ENCODE data around the gene HSPBP1. TPM values are rescaled to one million over a fixed set of nuclear protein-coding genes. Genes with fewer than 3 reads are reported as not detected.
"Not testable (repeated sequence)": the region's sequence is repeated elsewhere in the genome, so short reads cannot be mapped to it uniquely, and the experiment has no call there.

Gene HSPBP1
- polyA plus RNA-seq, 1 donor, result 25.6 TPM

- no peak for DNase-seq (ENCODE audit: low read depth)
Observed at GRCh38 chr19:55239004-55239403, 40.9 kb downstream of the HSPBP1 start.

GRCh38 chr19:55238030-55238429 lies 41.9 kb downstream of the HSPBP1 start:
- no peak for DNase-seq (ENCODE audit: low read depth)

- DNase-seq (ENCODE audit: low read depth), result no peak
Observed at GRCh38 chr19:55232986-55233385, 46.9 kb downstream of the HSPBP1 start.

- DNase-seq (ENCODE audit: low read depth), result no peak
Observed at GRCh38 chr19:55232286-55232602, 47.7 kb downstream of the HSPBP1 start.

- no peak for DNase-seq (ENCODE audit: low read depth)
Observed at GRCh38 chr19:55231391-55232285, 48.3 kb downstream of the HSPBP1 start.

GRCh38 chr19:55230780-55231179 lies 49.1 kb downstream of the HSPBP1 start:
- DNase-seq (ENCODE audit: low read depth), result no peak

- no peak for DNase-seq (ENCODE audit: low read depth)
Observed at GRCh38 chr19:55230329-55230728, 49.6 kb downstream of the HSPBP1 start.

GRCh38 chr19:55229789-55230182 lies 50.1 kb downstream of the HSPBP1 start:
- no peak for DNase-seq (ENCODE audit: low read depth)

- DNase-seq (ENCODE audit: low read depth), result no peak
Observed at GRCh38 chr19:55229145-55229788, 50.6 kb downstream of the HSPBP1 start.

- DNase-seq (ENCODE audit: low read depth), result no peak
Observed at GRCh38 chr19:55228403-55229031, 51.4 kb downstream of the HSPBP1 start, which contains the start of gene TMEM86B. Gene TMEM86B (minus strand): TSS chr19:55228763. CDS start chr19:55228741, 22 bp downstream.

GRCh38 chr19:55228015-55228391 lies 51.9 kb downstream of the HSPBP1 start:
- DNase-seq (ENCODE audit: low read depth), result no peak

- no peak for DNase-seq (ENCODE audit: low read depth)
Observed at GRCh38 chr19:55227241-55228014, 52.5 kb downstream of the HSPBP1 start.

- DNase-seq (ENCODE audit: low read depth), result no peak
Observed at GRCh38 chr19:55226788-55227187, 53.1 kb downstream of the HSPBP1 start.

GRCh38 chr19:55226273-55226672 lies 53.6 kb downstream of the HSPBP1 start:
- no peak for DNase-seq (ENCODE audit: low read depth)

GRCh38 chr19:55225415-55225958 lies 54.4 kb downstream of the HSPBP1 start:
- no peak for DNase-seq (ENCODE audit: low read depth)

GRCh38 chr19:55224679-55225414 lies 55.1 kb downstream of the HSPBP1 start:
- DNase-seq (ENCODE audit: low read depth), result not testable (repeated sequence)

GRCh38 chr19:55224038-55224665 lies 55.8 kb downstream of the HSPBP1 start:
- no peak for DNase-seq (ENCODE audit: low read depth)

- DNase-seq (ENCODE audit: low read depth), result no peak
Observed at GRCh38 chr19:55223291-55224037, 56.4 kb downstream of the HSPBP1 start.

GRCh38 chr19:55220525-55220924 lies 59.4 kb downstream of the HSPBP1 start:
- no peak for DNase-seq (ENCODE audit: low read depth)
